ENCODE measurements around the gene ST7L.

ST7L gene

DNA sequence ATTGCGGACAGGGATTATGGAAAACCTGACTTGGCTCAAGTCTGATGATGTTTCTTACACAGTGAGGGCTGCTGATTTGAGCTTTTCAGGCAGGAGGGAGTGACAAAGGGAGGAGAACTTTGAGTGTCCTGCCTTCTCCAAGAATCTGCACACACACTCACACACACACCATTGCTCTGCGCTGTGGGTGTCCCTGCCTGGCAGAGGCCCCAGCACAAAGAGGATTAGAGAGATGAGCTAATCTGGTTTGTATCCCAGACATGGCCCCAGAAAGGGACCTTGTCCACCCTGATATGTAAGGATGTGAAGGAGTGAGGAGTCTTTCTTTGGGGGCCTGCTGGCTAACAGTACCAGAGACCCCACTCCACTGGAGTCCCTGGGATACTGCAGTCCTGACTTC lies 116.1 kb downstream of the ST7L start:
- no peak overlapping the region for H3K4me2 ChIP-seq (ENCODE audit: low read depth, low read length)
- no peak for DNase-seq
- H3K9me3 ChIP-seq (replicated peaks; ENCODE audit: insufficient read depth, low read length) = no peaks in the 10 kb centered on the region
- H3K27me3 ChIP-seq (replicated peaks; ENCODE audit: insufficient read depth, low read length) = no peaks in the 10 kb centered on the region; the same call in 1 of the 2 replicates
- H3K79me2 ChIP-seq (ENCODE audit: low read length) = no peaks in the 10 kb centered on the region
- H3K36me3 ChIP-seq (replicated peaks; ENCODE audit: insufficient read depth, low read length) = no peaks in the 10 kb centered on the region
- H2AFZ ChIP-seq (ENCODE audit: low read length) = no peak overlapping the region
- no peaks in the 10 kb centered on the region for H3F3A ChIP-seq (ENCODE audit: insufficient read depth, low read length)
- no peak overlapping the region for H3K4me3 ChIP-seq (ENCODE audit: low read length)
- H3K27ac ChIP-seq (ENCODE audit: low read length) = no peak overlapping the region
- H3K4me1 ChIP-seq (ENCODE audit: low read length) = no peaks in the 10 kb centered on the region
- no peak overlapping the region for H3K9ac ChIP-seq (ENCODE audit: low read length)
- H3K9me2 ChIP-seq (replicated peaks; ENCODE audit: insufficient read depth, low read length) = no peaks in the 10 kb centered on the region
- H4K20me1 ChIP-seq (ENCODE audit: insufficient read depth, low read length) = no peaks in the 10 kb centered on the region
- TF ChIP-seq EZH2phosphoT487 (IDR thresholded peaks at IDR 0.05; ENCODE audit: low read length) (no peak), EZH2 (optimal IDR thresholded peaks at IDR 0.05; ENCODE audit: low read depth, low read length) (no peak)

DNA sequence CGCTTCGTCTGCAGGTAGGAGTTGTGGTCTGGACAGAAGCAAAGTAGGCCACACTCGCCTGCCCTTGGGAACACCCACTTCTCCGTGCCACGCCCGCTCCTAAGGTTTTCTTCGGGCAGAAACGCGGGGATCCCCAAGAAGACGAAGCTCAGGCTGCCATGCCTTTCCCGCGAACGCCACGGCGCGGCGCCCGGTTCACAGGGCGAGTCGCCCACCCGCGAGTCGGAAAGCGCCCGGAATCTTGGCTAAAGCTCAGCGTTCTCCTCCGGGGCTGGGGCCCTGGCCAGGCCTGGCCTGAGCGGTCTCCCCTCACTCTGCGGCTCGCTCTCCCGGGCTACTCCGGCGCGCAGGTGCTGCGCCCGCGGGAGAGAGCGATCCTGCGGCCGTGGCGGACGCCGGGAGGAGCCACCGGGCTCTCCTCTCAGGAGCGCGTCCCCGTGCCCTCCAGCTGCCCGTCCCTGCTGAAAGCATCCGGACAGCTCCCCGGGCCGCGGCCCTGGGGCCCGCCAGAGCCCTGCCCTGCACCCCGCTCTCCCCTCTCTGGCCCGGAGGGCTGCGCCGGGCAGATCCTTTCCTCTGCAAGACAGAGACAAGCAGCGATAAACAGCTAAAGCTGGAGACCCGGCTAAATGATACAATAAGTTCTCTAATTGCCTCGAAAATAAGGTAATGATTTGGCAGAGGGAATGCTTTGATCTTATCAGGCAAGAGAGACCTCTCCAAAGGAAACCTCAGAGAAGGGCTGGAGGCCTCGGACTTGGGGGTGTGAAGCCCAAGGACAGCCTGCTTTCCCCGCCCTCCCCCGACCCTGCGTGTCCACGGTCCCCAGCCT lies 116.9 kb downstream of the ST7L start:
- Histone ChIP-seq H3K36me3 (replicated peaks; ENCODE audit: insufficient read depth, low read length) (no peaks in the 10 kb centered on the region), H3K27me3 (replicated peaks; ENCODE audit: insufficient read depth, low read length) (no peaks in the 10 kb centered on the region; the same call in 1 of the 2 replicates), H3K4me2 (ENCODE audit: low read depth, low read length) (peak overlapping the region; percentile 60), H4K20me1 (ENCODE audit: insufficient read depth, low read length) (no peaks in the 10 kb centered on the region), H3K9me2 (replicated peaks; ENCODE audit: insufficient read depth, low read length) (no peaks in the 10 kb centered on the region), H3K4me3 (ENCODE audit: low read length) (peak overlapping the region; percentile 48), H2AFZ (ENCODE audit: low read length) (0 out of 2 replicates have a peak overlapping the region, but pooled peaks have one; percentile 23), H3F3A (ENCODE audit: insufficient read depth, low read length) (no peaks in the 10 kb centered on the region), H3K79me2 (ENCODE audit: low read length) (no peaks in the 10 kb centered on the region), H3K4me1 (ENCODE audit: low read length) (no peaks in the 10 kb centered on the region), H3K9ac (ENCODE audit: low read length) (no peak overlapping the region), H3K27ac (ENCODE audit: low read length) (no peak overlapping the region), H3K9me3 (replicated peaks; ENCODE audit: insufficient read depth, low read length) (no peaks in the 10 kb centered on the region)
- TF ChIP-seq EZH2phosphoT487 (IDR thresholded peaks at IDR 0.05; ENCODE audit: low read length) = no peak
- TF ChIP-seq, protein P1, sequence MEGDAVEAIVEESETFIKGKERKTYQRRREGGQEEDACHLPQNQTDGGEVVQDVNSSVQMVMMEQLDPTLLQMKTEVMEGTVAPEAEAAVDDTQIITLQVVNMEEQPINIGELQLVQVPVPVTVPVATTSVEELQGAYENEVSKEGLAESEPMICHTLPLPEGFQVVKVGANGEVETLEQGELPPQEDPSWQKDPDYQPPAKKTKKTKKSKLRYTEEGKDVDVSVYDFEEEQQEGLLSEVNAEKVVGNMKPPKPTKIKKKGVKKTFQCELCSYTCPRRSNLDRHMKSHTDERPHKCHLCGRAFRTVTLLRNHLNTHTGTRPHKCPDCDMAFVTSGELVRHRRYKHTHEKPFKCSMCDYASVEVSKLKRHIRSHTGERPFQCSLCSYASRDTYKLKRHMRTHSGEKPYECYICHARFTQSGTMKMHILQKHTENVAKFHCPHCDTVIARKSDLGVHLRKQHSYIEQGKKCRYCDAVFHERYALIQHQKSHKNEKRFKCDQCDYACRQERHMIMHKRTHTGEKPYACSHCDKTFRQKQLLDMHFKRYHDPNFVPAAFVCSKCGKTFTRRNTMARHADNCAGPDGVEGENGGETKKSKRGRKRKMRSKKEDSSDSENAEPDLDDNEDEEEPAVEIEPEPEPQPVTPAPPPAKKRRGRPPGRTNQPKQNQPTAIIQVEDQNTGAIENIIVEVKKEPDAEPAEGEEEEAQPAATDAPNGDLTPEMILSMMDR (IDR thresholded peaks at IDR 0.05; ENCODE audit: low read length) = peak; percentile 36
- no peak for TF ChIP-seq EZH2 (optimal IDR thresholded peaks at IDR 0.05; ENCODE audit: low read depth, low read length)
- peak; percentile 10 for DNase-seq

DNA sequence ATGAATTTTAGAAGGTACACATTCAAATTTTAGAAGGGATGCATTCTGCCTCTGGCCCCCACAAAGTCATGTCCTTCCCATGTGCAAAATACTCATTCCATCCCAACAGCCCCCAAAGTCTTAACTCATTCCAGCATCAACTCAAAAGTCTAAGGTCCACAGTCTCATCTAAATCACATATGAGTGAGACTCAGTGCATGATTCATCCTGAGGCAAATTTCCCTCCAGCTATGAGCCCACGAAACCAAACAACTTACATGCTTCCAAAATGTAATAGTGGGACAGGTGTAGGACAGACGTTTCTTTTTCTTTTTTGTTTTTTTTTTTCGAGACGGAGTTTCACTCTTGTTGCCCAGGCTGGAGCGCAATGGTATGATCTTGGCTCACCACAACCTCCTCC lies 122.7 kb downstream of the ST7L start:
- H3K9ac ChIP-seq (ENCODE audit: low read length) = no peak overlapping the region
- no peak overlapping the region for H3K27ac ChIP-seq (ENCODE audit: low read length)
- TF ChIP-seq, protein P1 (IDR thresholded peaks at IDR 0.05; ENCODE audit: low read length) = no peak
- no peak for TF ChIP-seq EZH2phosphoT487 (IDR thresholded peaks at IDR 0.05; ENCODE audit: low read length)
- TF ChIP-seq EZH2 (optimal IDR thresholded peaks at IDR 0.05; ENCODE audit: low read depth, low read length) = no peak
- no peak for DNase-seq
- H3K79me2 ChIP-seq (ENCODE audit: low read length) = no peaks in the 10 kb centered on the region
- no peaks in the 10 kb centered on the region for H3K27me3 ChIP-seq (replicated peaks; ENCODE audit: insufficient read depth, low read length)
- no peaks in the 10 kb centered on the region for H3F3A ChIP-seq (ENCODE audit: insufficient read depth, low read length)
- H3K36me3 ChIP-seq (replicated peaks; ENCODE audit: insufficient read depth, low read length) = no peaks in the 10 kb centered on the region
- H3K4me1 ChIP-seq (ENCODE audit: low read length) = no peaks in the 10 kb centered on the region
- H3K9me2 ChIP-seq (replicated peaks; ENCODE audit: insufficient read depth, low read length) = no peaks in the 10 kb centered on the region
- no peaks in the 10 kb centered on the region for H4K20me1 ChIP-seq (ENCODE audit: insufficient read depth, low read length)
- no peak overlapping the region for H3K4me2 ChIP-seq (ENCODE audit: low read depth, low read length)
- H3K9me3 ChIP-seq (replicated peaks; ENCODE audit: insufficient read depth, low read length) = no peaks in the 10 kb centered on the region
- no peak overlapping the region for H2AFZ ChIP-seq (ENCODE audit: low read length)
- H3K4me3 ChIP-seq (ENCODE audit: low read length) = no peak overlapping the region

DNA sequence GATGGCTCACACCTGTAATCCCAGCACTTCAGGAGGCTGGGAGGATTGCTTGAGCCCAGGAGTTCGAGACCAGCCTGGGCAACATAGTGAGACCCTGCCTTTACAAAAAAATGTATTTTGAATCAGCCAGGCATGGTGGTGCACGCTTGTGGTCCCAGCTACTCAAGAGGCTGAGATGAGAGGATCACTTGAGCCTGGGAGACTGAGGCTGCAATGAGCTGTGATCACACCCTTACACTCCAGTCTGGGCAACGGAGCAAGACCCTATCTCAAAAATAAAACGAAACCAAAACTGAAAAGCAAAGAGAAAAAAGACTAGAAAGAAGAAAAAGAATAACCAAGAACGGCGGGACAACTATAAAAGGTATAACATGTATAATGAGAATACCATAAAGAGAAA lies 125.6 kb downstream of the ST7L start:
- Histone ChIP-seq H3K27me3 (replicated peaks; ENCODE audit: insufficient read depth, low read length) (no peaks in the 10 kb centered on the region), H3K9me2 (replicated peaks; ENCODE audit: insufficient read depth, low read length) (no peaks in the 10 kb centered on the region), H2AFZ (ENCODE audit: low read length) (no peak overlapping the region), H3K4me1 (ENCODE audit: low read length) (no peaks in the 10 kb centered on the region), H3K36me3 (replicated peaks; ENCODE audit: insufficient read depth, low read length) (no peaks in the 10 kb centered on the region), H3F3A (ENCODE audit: insufficient read depth, low read length) (no peaks in the 10 kb centered on the region), H3K4me2 (ENCODE audit: low read depth, low read length) (no peak overlapping the region), H3K9ac (ENCODE audit: low read length) (no peak overlapping the region), H3K27ac (ENCODE audit: low read length) (no peak overlapping the region), H4K20me1 (ENCODE audit: insufficient read depth, low read length) (no peaks in the 10 kb centered on the region), H3K79me2 (ENCODE audit: low read length) (no peaks in the 10 kb centered on the region), H3K4me3 (ENCODE audit: low read length) (no peak overlapping the region), H3K9me3 (replicated peaks; ENCODE audit: insufficient read depth, low read length) (no peaks in the 10 kb centered on the region)
- no peak for DNase-seq
- TF ChIP-seq EZH2phosphoT487 (IDR thresholded peaks at IDR 0.05; ENCODE audit: low read length) = no peak
